Chondrocyte (in vitro differentiated cells): ENCODE results near the gene CTIF. TPM values are rescaled to one million over a fixed set of nuclear protein-coding genes. Genes with fewer than 3 reads are reported as not detected.

Experiments
- DNase-seq: peaks from one replicate; pipeline ENCODE4 v3.0.0; 2021; ENCODE audit warnings: mixed read lengths, low spot score
- H3K27ac Mint-ChIP-seq: one replicate; pipeline ENCODE4 v1.8.0; 2021; ENCODE audit warnings: mild to moderate bottlenecking, moderate library complexity, mixed read lengths; ENCODE audit not compliant: unreplicated experiment
- H3K27me3 Mint-ChIP-seq: 2 replicates; pipeline ENCODE4 v1.8.0; 2021; ENCODE audit warnings: low read depth, mixed read lengths
- H3K36me3 Mint-ChIP-seq: 2 replicates; pipeline ENCODE4 v1.8.0; 2021; ENCODE audit warnings: low read depth, mixed read lengths
- H3K4me1 Mint-ChIP-seq: 2 replicates; pipeline ENCODE4 v1.8.0; 2021; ENCODE audit warnings: low read depth, mild to moderate bottlenecking, mixed read lengths
- H3K4me3 Mint-ChIP-seq: one replicate; pipeline ENCODE4 v1.8.0; 2021; ENCODE audit warnings: mild to moderate bottlenecking, moderate library complexity, mixed read lengths; ENCODE audit not compliant: unreplicated experiment
- H3K9me3 Mint-ChIP-seq: 2 replicates; pipeline ENCODE4 v1.8.0; 2021; ENCODE audit warnings: low read depth, mixed read lengths
- CTCF ChIP-seq: fragments of 200-600 bp; sonication (generic); IDR thresholded peaks from 2 replicates; pipeline ENCODE4 v1.5.0; 2021; ENCODE audit warnings: antibody characterized with exemption, mild to moderate bottlenecking, moderate library complexity
- total RNA-seq: library from RNA; stranded (reverse); gene quantifications from 3 replicates; pipeline ENCODE4 v1.2.1, GENCODE V29; 2021

Gene CTIF
- total RNA-seq, 1 donor from 2014 or later: 184 TPM

GRCh38 chr18:48551100-48551499 is 12.3 kb downstream of the CTIF start:
- no peak overlapping the region for H3K4me3 Mint-ChIP-seq
- H3K27ac Mint-ChIP-seq: peak overlapping the region; percentile 99
- peaks cover 21% of the 10 kb centered on the region for H3K36me3 Mint-ChIP-seq
- H3K4me1 Mint-ChIP-seq: peaks cover 75% of the 10 kb centered on the region
- H3K27me3 Mint-ChIP-seq: no peaks in the 10 kb centered on the region
- no peak for TF ChIP-seq CTCF
- H3K9me3 Mint-ChIP-seq: no peaks in the 10 kb centered on the region
- DNase-seq: no peak

DNA sequence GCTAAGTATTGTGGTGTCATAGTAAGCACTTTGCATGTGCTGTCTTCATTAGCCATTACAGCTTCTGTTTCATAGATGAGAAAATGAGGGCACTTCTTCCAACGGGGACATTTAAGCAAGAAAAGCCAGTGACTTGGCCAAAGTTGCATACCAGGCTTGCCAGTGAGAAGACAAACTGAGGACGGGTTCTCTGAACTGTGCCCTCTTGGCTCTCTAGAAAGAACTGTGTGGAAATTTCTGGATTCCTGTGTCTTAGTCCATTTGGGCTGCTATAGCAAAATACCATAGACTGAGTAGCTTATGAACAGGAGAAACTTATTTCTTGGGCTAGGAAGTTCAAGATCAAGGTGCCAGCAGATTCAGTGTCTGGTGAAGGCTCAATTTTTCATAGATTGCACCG is 13.3 kb downstream of the CTIF start:
- Mint-ChIP-seq H3K4me3 (no peak overlapping the region), H3K4me1 (peaks cover 73% of the 10 kb centered on the region), H3K9me3 (no peaks in the 10 kb centered on the region)

GRCh38 chr18:48553236-48553635 is 14.4 kb downstream of the CTIF start:
- H3K4me1 Mint-ChIP-seq: peaks cover 73% of the 10 kb centered on the region
- peak overlapping the region; percentile 17 for H3K27ac Mint-ChIP-seq
- no peaks in the 10 kb centered on the region for H3K9me3 Mint-ChIP-seq
- H3K4me3 Mint-ChIP-seq: no peak overlapping the region
- peaks cover 23% of the 10 kb centered on the region for H3K36me3 Mint-ChIP-seq
- H3K27me3 Mint-ChIP-seq: no peaks in the 10 kb centered on the region
- no peak for TF ChIP-seq CTCF
- no peak for DNase-seq

More for the DNA sequence above, 13.3 kb downstream of the CTIF start:
- DNase-seq: no peak
- H3K27me3 Mint-ChIP-seq: no peaks in the 10 kb centered on the region
- H3K27ac Mint-ChIP-seq: peak overlapping the region; percentile 64
- H3K36me3 Mint-ChIP-seq: peaks cover 21% of the 10 kb centered on the region
- TF ChIP-seq CTCF: no peak

DNA sequence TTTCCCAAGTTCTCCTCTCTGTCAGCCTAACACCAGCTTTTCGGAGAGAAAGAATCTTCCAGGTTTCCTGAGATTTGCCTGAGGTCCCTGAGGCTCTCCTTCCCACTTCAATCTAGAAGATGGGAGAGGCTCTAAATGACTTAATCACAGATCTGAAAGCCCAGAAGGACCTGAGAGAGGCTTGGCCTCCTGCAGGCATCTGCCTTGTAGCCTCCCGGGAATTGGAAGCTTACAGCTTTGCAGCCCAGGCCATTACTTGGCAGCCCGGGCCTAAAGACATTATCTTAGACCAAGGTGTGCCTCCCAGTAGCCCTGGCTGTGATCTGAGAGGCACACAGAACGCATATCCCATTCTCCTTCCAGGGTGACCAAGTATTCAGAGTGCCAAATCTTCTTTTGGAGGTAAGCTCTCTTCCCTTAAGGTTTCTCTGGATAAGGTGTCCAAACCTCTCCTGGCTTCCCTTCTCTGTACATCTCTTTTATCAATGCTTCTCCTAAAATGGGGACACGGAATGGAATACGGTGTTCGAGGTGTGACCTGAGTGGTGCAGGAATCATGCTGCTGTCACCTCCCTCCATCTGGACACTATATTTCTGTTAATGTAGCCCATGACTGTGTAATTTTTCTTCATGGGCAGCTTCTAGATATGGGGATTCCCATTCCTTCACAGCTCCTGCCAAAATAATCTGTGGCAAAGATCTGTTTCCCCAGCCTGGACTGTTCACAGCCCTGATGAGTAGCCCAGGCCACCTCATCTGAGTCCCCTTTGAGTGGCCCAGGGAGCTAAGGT is 16.0 kb downstream of the CTIF start:
- no peak overlapping the region for H3K4me3 Mint-ChIP-seq
- peaks cover 64% of the 10 kb centered on the region for H3K4me1 Mint-ChIP-seq
- H3K36me3 Mint-ChIP-seq: peaks cover 17% of the 10 kb centered on the region
- no peak for DNase-seq
- H3K9me3 Mint-ChIP-seq: peaks cover 4% of the 10 kb centered on the region
- H3K27me3 Mint-ChIP-seq: no peaks in the 10 kb centered on the region
- TF ChIP-seq CTCF: no peak
- peak overlapping the region; percentile 1 for H3K27ac Mint-ChIP-seq

- Mint-ChIP-seq H3K36me3 (peaks cover 17% of the 10 kb centered on the region), H3K27ac (peak overlapping the region; percentile 80)
Observed at GRCh38 chr18:48555465-48555995, 16.7 kb downstream of the CTIF start.

More at GRCh38 chr18:48555465-48555995, 16.7 kb downstream of the CTIF start:
- Mint-ChIP-seq H3K4me1 (peaks cover 57% of the 10 kb centered on the region), H3K4me3 (no peak overlapping the region), H3K27me3 (no peaks in the 10 kb centered on the region), H3K9me3 (peaks cover 4% of the 10 kb centered on the region)
- no peak for DNase-seq
- no peak for TF ChIP-seq CTCF
